Large intestine (tissue), 3 donors: ENCODE measurements around the gene NLRC5. TPM values are rescaled to one million over a fixed set of nuclear protein-coding genes. Genes with fewer than 3 reads are reported as not detected.

Experiments
- DNase-seq, 2 donors: peaks; one replicate each; pipeline versions ENCODE4 v3.0.0 to v3.0.0-alpha.2; 2013
- H3K27ac ChIP-seq: one replicate; pipeline ENCODE4 v1.5.1; 2013; ENCODE audit warnings: low read length
- H3K27me3 ChIP-seq: 2 replicates; pipeline ENCODE4 v1.6.1; 2013; ENCODE audit warnings: low read length; ENCODE audit not compliant: control insufficient read depth, insufficient read depth
- H3K36me3 ChIP-seq: 2 replicates; pipeline ENCODE4 v1.6.1; 2013; ENCODE audit warnings: low read length; ENCODE audit not compliant: control insufficient read depth, insufficient read depth
- H3K4me1 ChIP-seq: one replicate; pipeline ENCODE4 v1.6.1; 2013; ENCODE audit warnings: low read length; ENCODE audit not compliant: control insufficient read depth, insufficient read depth
- H3K4me3 ChIP-seq: one replicate; pipeline ENCODE4 v1.5.1; 2013; ENCODE audit warnings: low read length
- H3K9me3 ChIP-seq: one replicate; pipeline ENCODE4 v1.6.1; 2013; ENCODE audit warnings: mild to moderate bottlenecking, low read depth, low read length, moderate library complexity; ENCODE audit not compliant: control insufficient read depth
- WGBS: methylation state at CpG from one replicate; pipeline ENCODE4 v1.1.5; 2013; ENCODE audit warnings: low lambda C conversion rate; ENCODE audit not compliant: insufficient coverage; 5-methylcytosine and 5-hydroxymethylcytosine counted together
- polyA plus RNA-seq: library from polyadenylated mRNA; unstranded; fragments of 120-200 nt; gene quantifications from one replicate; pipeline ENCODE4 v1.2.1, GENCODE V29; 2013

The NLRC5 gene
- polyA plus RNA-seq, 1 donor = 11.1 TPM

GRCh38 chr16:57044931-57045693, 55.8 kb downstream of the NLRC5 start:
- 75% methylated on average over 2 of the region's 12 CpGs for WGBS
- no peak for DNase-seq
- H3K4me1 ChIP-seq = no peaks in the 10 kb centered on the region
- H3K27ac ChIP-seq = no peak overlapping the region
- H3K4me3 ChIP-seq = no peak overlapping the region
- no peaks in the 10 kb centered on the region for H3K9me3 ChIP-seq
- H3K27me3 ChIP-seq = no peaks in the 10 kb centered on the region
- no peaks in the 10 kb centered on the region for H3K36me3 ChIP-seq

GRCh38 chr16:57045694-57046381, 56.5 kb downstream of the NLRC5 start:
- no CpG with 5 or more reads among the region's 13 CpGs for WGBS
- peak; percentile 51 to 68 for DNase-seq
- Histone ChIP-seq H3K4me3 (no peak overlapping the region), H3K9me3 (no peaks in the 10 kb centered on the region), H3K27ac (no peak overlapping the region), H3K4me1 (no peaks in the 10 kb centered on the region), H3K27me3 (no peaks in the 10 kb centered on the region), H3K36me3 (no peaks in the 10 kb centered on the region)

GRCh38 chr16:57048095-57048494, 58.7 kb downstream of the NLRC5 start:
- Histone ChIP-seq H3K4me1 (no peaks in the 10 kb centered on the region), H3K4me3 (no peak overlapping the region), H3K9me3 (no peaks in the 10 kb centered on the region), H3K27me3 (no peaks in the 10 kb centered on the region), H3K27ac (no peak overlapping the region), H3K36me3 (no peaks in the 10 kb centered on the region)
- DNase-seq = no peak
- WGBS = 33% methylated on average over 1 of the region's 2 CpGs

GRCh38 chr16:57049678-57050077, 60.3 kb downstream of the NLRC5 start:
- H3K36me3 ChIP-seq = no peaks in the 10 kb centered on the region
- WGBS = no CpG with 5 or more reads among the region's 4 CpGs
- no peak for DNase-seq
- no peak overlapping the region for H3K27ac ChIP-seq
- no peaks in the 10 kb centered on the region for H3K9me3 ChIP-seq
- no peak overlapping the region for H3K4me3 ChIP-seq
- H3K4me1 ChIP-seq = no peaks in the 10 kb centered on the region
- H3K27me3 ChIP-seq = no peaks in the 10 kb centered on the region

GRCh38 chr16:57051696-57052228, 62.4 kb downstream of the NLRC5 start:
- Histone ChIP-seq H3K27me3 (no peaks in the 10 kb centered on the region), H3K4me3 (no peak overlapping the region), H3K4me1 (no peaks in the 10 kb centered on the region), H3K27ac (no peak overlapping the region), H3K9me3 (no peaks in the 10 kb centered on the region), H3K36me3 (no peaks in the 10 kb centered on the region)
- WGBS = no CpG with 5 or more reads among the region's 11 CpGs
- no peak for DNase-seq

- Histone ChIP-seq H3K36me3 (no peaks in the 10 kb centered on the region), H3K4me3 (no peak overlapping the region)
- 100% methylated on average over 3 of the region's 9 CpGs for WGBS
These were observed 63.8 kb downstream of the NLRC5 start for GRCh38 chr16:57053206-57053605.

GRCh38 chr16:57054338-57054737, 65.0 kb downstream of the NLRC5 start:
- no CpG with 5 or more reads among the region's 5 CpGs for WGBS
- no peak for DNase-seq
- Histone ChIP-seq H3K27me3 (no peaks in the 10 kb centered on the region), H3K27ac (no peak overlapping the region), H3K4me1 (no peaks in the 10 kb centered on the region), H3K4me3 (no peak overlapping the region), H3K9me3 (no peaks in the 10 kb centered on the region), H3K36me3 (no peaks in the 10 kb centered on the region)

More at GRCh38 chr16:57053206-57053605, 63.8 kb downstream of the NLRC5 start:
- Histone ChIP-seq H3K27me3 (no peaks in the 10 kb centered on the region), H3K4me1 (no peaks in the 10 kb centered on the region), H3K9me3 (no peaks in the 10 kb centered on the region), H3K27ac (no peak overlapping the region)
- no peak for DNase-seq

GRCh38 chr16:57054771-57055170, 65.4 kb downstream of the NLRC5 start:
- no peak for DNase-seq
- Histone ChIP-seq H3K9me3 (no peaks in the 10 kb centered on the region), H3K4me3 (no peak overlapping the region), H3K27ac (no peak overlapping the region), H3K36me3 (no peaks in the 10 kb centered on the region), H3K27me3 (no peaks in the 10 kb centered on the region), H3K4me1 (no peaks in the 10 kb centered on the region)
- WGBS = no CpG with 5 or more reads among the region's 7 CpGs

- Histone ChIP-seq H3K4me1 (no peaks in the 10 kb centered on the region), H3K27ac (no peak overlapping the region), H3K9me3 (no peaks in the 10 kb centered on the region), H3K27me3 (no peaks in the 10 kb centered on the region), H3K36me3 (no peaks in the 10 kb centered on the region), H3K4me3 (no peak overlapping the region)
- no peak for DNase-seq
- WGBS = no CpG with 5 or more reads among the region's 6 CpGs
These were observed 66.3 kb downstream of the NLRC5 start for GRCh38 chr16:57055671-57056070.

- H3K27ac ChIP-seq = no peak overlapping the region
- H3K4me3 ChIP-seq = no peak overlapping the region
- no CpG with 5 or more reads among the region's 9 CpGs for WGBS
- H3K4me1 ChIP-seq = no peaks in the 10 kb centered on the region
- no peaks in the 10 kb centered on the region for H3K36me3 ChIP-seq
- H3K27me3 ChIP-seq = no peaks in the 10 kb centered on the region
- H3K9me3 ChIP-seq = no peaks in the 10 kb centered on the region
- no peak for DNase-seq
These were observed 69.0 kb downstream of the NLRC5 start for GRCh38 chr16:57058291-57058861.
